ENCODE data around the gene RGL1. TPM values are rescaled to one million over a fixed set of nuclear protein-coding genes. Genes with fewer than 3 reads are reported as not detected.

RGL1 gene
- total RNA-seq, 4 donors from 2014 or later = 4.0 to 5.1 (median 4.8) TPM

GRCh38 chr1:183792300-183792699, 12.6 kb upstream of the RGL1 start:
- in situ Hi-C loops (cut with MboI; ENCODE audit: low sequenced_read_pairs in 4 of 4) = no loop called here
- TF ChIP-seq CTCF (IDR thresholded peaks at IDR 0.05 in 4 of 5, conservative IDR thresholded peaks at IDR 0.05 in 1 of 5) (no peak), POLR2A (IDR thresholded peaks at IDR 0.05) (no peak)
- Histone ChIP-seq H3K9me3 (no peaks in the 10 kb centered on the region), H3K36me3 (no peaks in the 10 kb centered on the region), H3K4me3 (no peak overlapping the region), H3K4me1 (no peaks in the 10 kb centered on the region), H3K27me3 (no peaks in the 10 kb centered on the region), H3K27ac (no peak overlapping the region)
- DNase-seq (no peak), ATAC-seq (no peak)
- intact Hi-C loops (cut with DNase I; ENCODE audit: low total_unique reads) = no loop called here

- no peak for ATAC-seq
- intact Hi-C loops (cut with DNase I; ENCODE audit: low total_unique reads) = no loop called here
- in situ Hi-C loops (cut with MboI; ENCODE audit: low sequenced_read_pairs in 4 of 4) = no loop called here
- H3K4me3 ChIP-seq = no peak overlapping the region
- no peak overlapping the region for H3K27ac ChIP-seq
- H3K4me1 ChIP-seq = no peaks in the 10 kb centered on the region
- H3K27me3 ChIP-seq = no peaks in the 10 kb centered on the region
- no peak for TF ChIP-seq CTCF (IDR thresholded peaks at IDR 0.05 in 4 of 5, conservative IDR thresholded peaks at IDR 0.05 in 1 of 5)
- no peak for TF ChIP-seq POLR2A (IDR thresholded peaks at IDR 0.05)
- H3K9me3 ChIP-seq = no peaks in the 10 kb centered on the region
- no peak for DNase-seq
- H3K36me3 ChIP-seq = no peaks in the 10 kb centered on the region
Observed at GRCh38 chr1:183794088-183794487, 10.8 kb upstream of the RGL1 start.

GRCh38 chr1:183800449-183800848, 4.5 kb upstream of the RGL1 start:
- TF ChIP-seq POLR2A (IDR thresholded peaks at IDR 0.05) (no peak), CTCF (IDR thresholded peaks at IDR 0.05 in 4 of 5, conservative IDR thresholded peaks at IDR 0.05 in 1 of 5) (no peak)
- Histone ChIP-seq H3K27me3 (no peaks in the 10 kb centered on the region), H3K27ac (no peak overlapping the region), H3K4me1 (peaks cover 0 to 5% of the 10 kb centered on the region in 2 donors), H3K36me3 (no peaks in the 10 kb centered on the region), H3K9me3 (peaks cover 0 to 4% (median 0%) of the 10 kb centered on the region in 3 donors), H3K4me3 (no peak overlapping the region)
- in situ Hi-C loops (cut with MboI; ENCODE audit: low sequenced_read_pairs in 4 of 4) (loop anchor here in 1 of 4 donors (10.0 kb wide), 1 partner anchor 114 kb away; no protein-coding TSS in a partner anchor), intact Hi-C loops (cut with DNase I; ENCODE audit: low total_unique reads) (loop anchor here (10.0 kb wide), 1 partner anchor 114 kb away; no protein-coding TSS in a partner anchor)
- no peak for ATAC-seq
- DNase-seq = no peak

- TF ChIP-seq CTCF (IDR thresholded peaks at IDR 0.05 in 4 of 5, conservative IDR thresholded peaks at IDR 0.05 in 1 of 5) (no peak), POLR2A (IDR thresholded peaks at IDR 0.05) (no peak)
- Histone ChIP-seq H3K27me3 (no peaks in the 10 kb centered on the region), H3K4me1 (peaks cover 5 to 7% of the 10 kb centered on the region in 2 donors), H3K27ac (no peak overlapping the region), H3K9me3 (peaks cover 0 to 4% (median 0%) of the 10 kb centered on the region in 3 donors), H3K4me3 (no peak overlapping the region), H3K36me3 (no peaks in the 10 kb centered on the region)
- intact Hi-C loops (cut with DNase I; ENCODE audit: low total_unique reads) (loop anchor here (10.0 kb wide), 1 partner anchor 113 kb away; no protein-coding TSS in a partner anchor), in situ Hi-C loops (cut with MboI; ENCODE audit: low sequenced_read_pairs in 4 of 4) (loop anchor here in 1 of 4 donors (10.0 kb wide), 1 partner anchor 113 kb away; no protein-coding TSS in a partner anchor)
- DNase-seq = no peak
- no peak for ATAC-seq
Observed at GRCh38 chr1:183801649-183802048, 3.3 kb upstream of the RGL1 start.
